Activated CD4-positive, alpha-beta T cell treated with anti-CD3 and anti-CD28 coated beads, Interleukin-2, Interleukin-4, amounts not matched to agents 100 ng/mL and 50 ng/mL, durations not matched to agents 16 hours and 8 hours (primary cell): ENCODE measurements around the gene CENPM.
A peak's percentile ranks its signal among the peaks of the same experiment; 100 is the strongest.
"Not testable (repeated sequence)": the region's sequence is repeated elsewhere in the genome, so short reads cannot be mapped to it uniquely, and the experiment has no call there.

Experiments used
- DNase-seq: peaks from one replicate; pipeline ENCODE4 v3.0.0-alpha.2; 2020; ENCODE audit warnings: low spot score

Gene CENPM

DNA sequence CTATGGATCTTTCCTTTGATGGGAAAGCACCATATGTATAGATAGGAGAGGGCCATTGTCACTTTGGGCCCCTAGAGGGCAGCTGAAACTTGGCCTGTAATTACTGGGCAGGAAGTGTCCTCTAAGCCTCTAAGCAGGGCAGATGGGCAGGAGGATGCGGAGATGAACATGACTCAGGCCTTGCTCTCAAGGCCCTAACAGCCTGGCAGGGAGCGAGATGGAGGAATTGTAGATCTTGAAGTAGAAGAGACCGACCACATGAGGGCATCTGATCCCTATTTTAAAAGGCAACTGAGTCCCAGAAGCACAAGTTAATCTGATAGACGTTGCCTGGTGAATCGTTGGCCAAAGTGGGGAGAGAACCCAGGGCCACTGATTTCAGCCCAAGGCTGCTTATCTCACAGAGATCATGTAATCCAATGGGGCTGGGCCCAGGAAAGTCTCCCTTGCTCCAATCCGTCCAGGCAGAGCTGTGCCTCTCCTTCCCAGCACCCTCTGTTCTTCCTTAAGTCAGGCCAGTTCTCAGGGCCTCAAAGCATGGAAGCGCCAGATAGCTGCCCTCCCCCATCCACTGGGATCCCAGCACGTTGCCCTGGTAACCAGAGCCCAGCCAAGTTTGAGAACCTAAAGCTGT, 19.8 kb upstream of the CENPM start:
- DNase-seq = peak; percentile 51

DNA sequence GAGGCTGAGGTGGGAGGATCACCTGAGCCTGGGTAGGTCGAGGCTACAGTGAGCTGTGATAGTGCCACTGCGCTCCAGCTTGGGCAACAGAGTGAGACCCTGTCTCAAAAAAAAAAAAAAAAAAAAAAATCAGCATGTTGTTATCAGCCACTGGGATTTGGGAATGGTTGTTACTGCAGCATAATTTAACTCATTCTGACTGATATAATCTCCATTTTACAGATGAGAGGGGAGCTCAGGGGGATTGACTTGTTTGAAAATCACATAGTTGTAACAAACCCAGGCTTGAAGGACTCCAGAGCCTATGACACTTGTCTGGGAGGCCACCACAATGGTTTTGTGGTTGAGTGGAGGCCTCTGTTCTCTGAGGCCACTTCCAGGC, 19.3 kb upstream of the CENPM start:
- DNase-seq = no peak

GRCh38 chr22:41964112-41964491, 17.1 kb upstream of the CENPM start:
- DNase-seq = no peak

DNA sequence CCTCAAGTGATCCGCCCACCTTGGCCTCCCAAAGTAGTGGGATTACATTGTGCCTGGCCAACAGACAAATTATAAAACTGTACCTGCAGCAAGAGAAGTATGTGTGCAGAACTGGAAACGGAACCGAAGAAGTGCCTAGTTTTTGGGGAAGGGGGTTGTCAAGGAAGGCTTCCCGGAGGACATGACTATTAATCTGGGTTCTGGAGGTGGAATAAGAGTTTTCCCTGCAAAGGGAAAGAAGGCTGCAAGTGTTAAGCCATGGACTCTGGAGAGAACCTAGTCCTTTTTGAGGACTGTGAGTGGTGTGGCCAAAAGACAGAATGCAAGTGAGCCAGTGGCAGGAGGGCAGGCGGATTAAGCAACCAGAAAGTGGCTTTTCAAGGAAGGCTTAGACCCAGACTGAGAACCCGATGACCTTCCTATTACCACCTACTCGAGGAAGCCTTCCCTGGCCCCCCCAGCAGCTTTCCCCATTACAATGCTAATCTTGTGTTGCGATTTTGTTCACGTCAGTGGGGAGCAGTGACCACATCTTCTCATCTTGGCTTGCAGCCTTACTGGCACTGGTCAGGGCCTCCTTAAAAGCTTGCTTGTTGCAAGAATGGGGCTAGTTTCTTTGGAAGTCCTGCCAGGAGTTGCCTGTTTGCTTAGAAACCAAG, 16.6 kb upstream of the CENPM start:
- DNase-seq = no peak

DNA sequence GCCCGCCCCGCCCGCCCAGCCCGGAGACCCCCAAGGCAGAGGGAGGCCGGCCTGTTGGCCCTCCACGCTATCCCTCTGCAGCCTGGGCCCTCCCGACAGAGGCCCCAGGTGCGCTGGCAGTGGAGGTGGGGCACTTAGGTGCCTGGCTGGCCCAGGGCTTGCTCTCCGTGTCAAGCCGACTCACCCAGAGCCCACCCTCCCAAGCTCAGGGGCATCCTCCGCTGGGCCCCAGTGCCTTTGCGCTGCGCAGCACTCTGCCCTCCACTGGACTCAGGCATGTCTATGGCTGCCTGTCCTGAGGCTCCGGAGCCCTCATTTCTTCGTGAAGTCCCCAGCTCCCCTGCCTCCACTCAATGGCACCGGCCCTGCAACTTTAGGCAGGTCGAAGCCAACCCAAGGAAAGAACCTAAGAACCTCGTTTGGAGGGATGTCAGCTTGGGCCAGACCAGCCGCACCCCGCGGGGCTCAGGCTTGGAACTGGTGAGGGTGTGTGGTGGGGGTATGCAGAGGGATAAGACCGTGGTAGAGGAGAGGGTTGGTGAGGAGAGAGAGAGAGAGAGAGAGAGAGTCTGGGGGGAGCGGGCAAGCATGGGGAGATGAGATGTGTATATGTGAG, 11.1 kb upstream of the CENPM start:
- DNase-seq = no peak

- DNase-seq = no peak
Observed at GRCh38 chr22:41952713-41953112, 5.8 kb upstream of the CENPM start.

- DNase-seq = no peak
Observed at GRCh38 chr22:41951898-41952474, 5.0 kb upstream of the CENPM start, which contains the start of gene SMIM45. Gene SMIM45 (plus strand): TSS chr22:41952150.

DNA sequence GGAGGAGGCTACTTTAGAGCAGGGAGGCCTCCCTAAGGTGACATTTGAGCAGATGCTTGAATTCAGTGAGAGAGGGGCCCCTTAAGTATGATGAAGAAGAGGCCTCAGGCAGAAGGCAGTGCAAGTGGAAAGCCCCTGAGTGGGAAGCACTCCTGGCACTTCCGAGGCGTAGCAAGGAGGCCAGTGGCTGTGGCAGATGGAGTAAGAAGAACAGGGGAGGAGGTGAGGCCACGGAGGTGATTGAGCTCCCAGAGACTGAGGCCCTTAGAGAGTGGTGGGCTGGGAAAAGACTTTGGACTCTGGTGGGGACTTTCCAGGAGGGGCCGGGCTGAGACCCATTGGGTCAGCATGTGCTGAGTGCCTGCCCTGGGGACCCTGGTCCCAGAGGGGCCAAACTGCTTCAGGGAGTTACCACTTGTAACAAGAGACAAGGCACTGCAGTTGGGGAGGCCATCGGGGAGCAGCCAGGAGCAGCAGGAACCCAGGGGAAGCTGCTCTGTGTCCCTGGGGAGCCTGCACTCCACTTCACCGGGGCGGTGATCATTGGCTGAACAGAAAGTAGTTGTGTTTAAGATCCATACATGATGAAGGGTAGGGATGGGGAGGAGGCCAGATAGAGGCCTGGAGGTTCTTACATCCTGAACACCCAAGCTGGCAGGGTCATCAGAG, 2.5 kb upstream of the CENPM start:
- DNase-seq = no peak

- DNase-seq = not testable (repeated sequence)
Observed at GRCh38 chr22:41948928-41949296, 2.0 kb upstream of the CENPM start.

GRCh38 chr22:41948142-41948541, 1.2 kb upstream of the CENPM start:
- no peak for DNase-seq

GRCh38 chr22:41947424-41948080, 600 bp upstream of the CENPM start:
- no peak for DNase-seq

- DNase-seq = no peak
Observed at GRCh38 chr22:41943661-41944209, 3.2 kb downstream of the CENPM start.

- peak; percentile 86 for DNase-seq
Observed at GRCh38 chr22:41940832-41941765, 5.9 kb downstream of the CENPM start.

DNA sequence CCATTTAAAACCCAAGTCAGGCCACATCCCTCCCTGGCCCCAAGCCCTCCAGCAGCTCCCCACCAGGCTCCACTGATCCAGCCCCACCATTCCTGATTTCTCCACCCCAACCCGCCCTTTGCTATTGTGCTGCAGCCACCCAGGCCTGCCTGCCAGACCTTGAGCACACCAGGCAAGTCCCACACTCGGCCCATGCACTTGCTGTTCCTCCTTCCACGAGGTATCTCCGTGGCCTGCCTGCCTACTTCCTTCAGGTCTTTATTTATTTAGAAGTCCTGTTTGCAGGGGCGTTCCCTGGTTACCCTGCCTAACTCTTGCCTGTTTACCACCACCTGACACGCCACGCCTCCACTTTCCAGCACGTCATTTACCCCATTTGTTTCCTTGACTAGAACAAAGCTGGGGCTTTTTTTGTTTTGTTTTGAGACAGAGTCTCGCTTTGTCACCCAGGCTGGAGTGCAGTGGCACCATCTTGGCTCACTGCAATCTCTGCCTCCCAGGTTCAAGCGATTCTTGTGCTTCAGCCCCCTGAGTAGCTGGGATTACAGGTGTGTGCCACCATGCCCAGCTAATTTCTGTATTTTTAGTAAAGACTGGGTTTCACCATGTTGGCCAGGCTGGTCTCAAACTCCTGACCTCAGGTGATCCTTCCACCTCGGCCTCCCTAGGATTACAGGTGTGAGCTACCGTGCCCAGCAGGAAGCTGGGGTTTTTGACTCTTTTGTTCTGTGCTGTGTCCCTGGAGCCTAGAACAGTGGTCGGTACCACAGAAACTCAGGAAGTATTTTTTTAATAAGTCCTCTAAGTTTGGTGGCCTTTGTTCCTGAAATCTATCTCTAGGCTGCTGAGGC, 6.7 kb downstream of the CENPM start:
- peak; percentile 96 for DNase-seq

- no peak for DNase-seq
Observed at GRCh38 chr22:41936894-41937169, 10.1 kb downstream of the CENPM start.

- no peak for DNase-seq
Observed at GRCh38 chr22:41935509-41935908, 11.4 kb downstream of the CENPM start.

GRCh38 chr22:41935015-41935351, 12.0 kb downstream of the CENPM start:
- no peak for DNase-seq

- DNase-seq = no peak
Observed at GRCh38 chr22:41934284-41935014, 12.5 kb downstream of the CENPM start.

GRCh38 chr22:41933411-41934177, 13.4 kb downstream of the CENPM start:
- no peak for DNase-seq
